CD4-positive, CD25-positive, alpha-beta regulatory T cell (primary cell): ENCODE measurements around the gene RHBDD2. TPM values are rescaled to one million over a fixed set of nuclear protein-coding genes. Genes with fewer than 3 reads are reported as not detected.
A peak's percentile ranks its signal among the peaks of the same experiment; 100 is the strongest.
"Not testable (repeated sequence)": the region's sequence is repeated elsewhere in the genome, so short reads cannot be mapped to it uniquely, and the experiment has no call there.

ENCODE experiments used
- ATAC-seq, 2 donors: fragments of 150-1000 bp; cut with Tn5 transposase; one replicate each; pipeline ENCODE4 v1.10.0; 2021; ENCODE audit warnings: low read depth in 2 of 2, moderate number of reproducible peaks in 2 of 2, moderate library complexity in 1 of 2
- DNase-seq, 3 donors: peaks; one replicate each; pipeline versions ENCODE4 v3.0.0 to v3.0.0-alpha.2; 2012 to 2022; ENCODE audit warnings: mixed read lengths in 1 of 3
- H3K27ac ChIP-seq: one replicate; pipeline ENCODE4 v1.7.0; 2013; ENCODE audit warnings: mild to moderate bottlenecking, low read length; ENCODE audit not compliant: insufficient read depth, poor library complexity, severe bottlenecking
- H3K27me3 ChIP-seq: one replicate; pipeline ENCODE4 v1.7.0; 2013; ENCODE audit warnings: low read length; ENCODE audit not compliant: control insufficient read depth, insufficient read depth
- H3K36me3 ChIP-seq: one replicate; pipeline ENCODE4 v1.7.0; 2013; ENCODE audit warnings: mild to moderate bottlenecking, low read length, moderate library complexity; ENCODE audit not compliant: control insufficient read depth, insufficient read depth
- H3K4me1 ChIP-seq: 2 replicates; pipeline ENCODE4 v1.7.0; 2013; ENCODE audit warnings: mild to moderate bottlenecking, low read length; ENCODE audit not compliant: insufficient read depth, control insufficient read depth, poor library complexity, severe bottlenecking
- H3K4me3 ChIP-seq: one replicate; pipeline ENCODE4 v1.7.0; 2013; ENCODE audit warnings: low read depth, mild to moderate bottlenecking, low read length, moderate library complexity
- H3K9me3 ChIP-seq, 2 experiments: 1 replicate in 1 of 2; 2 replicates in 1 of 2; pipeline ENCODE4 v1.7.0; 2013; ENCODE audit warnings: low read length in 2 of 2, mild to moderate bottlenecking in 1 of 2, moderate library complexity in 1 of 2; ENCODE audit not compliant: control insufficient read depth in 2 of 2
- H3K27ac Mint-ChIP-seq, 3 donors: one replicate each; pipeline ENCODE4 v1.8.0; 2020 to 2022; ENCODE audit warnings: mild to moderate bottlenecking in 3 of 3, mixed read lengths in 3 of 3, moderate library complexity in 2 of 3
- H3K27me3 Mint-ChIP-seq: one replicate; pipeline ENCODE4 v1.8.0; 2022; ENCODE audit warnings: mild to moderate bottlenecking, mixed read lengths
- H3K36me3 Mint-ChIP-seq: one replicate; pipeline ENCODE4 v1.8.0; 2020; ENCODE audit warnings: mixed read lengths
- H3K4me1 Mint-ChIP-seq, 4 donors: one replicate each; pipeline ENCODE4 v1.8.0; 2020 to 2022; ENCODE audit warnings: mixed read lengths in 4 of 4, mild to moderate bottlenecking in 1 of 4
- H3K4me3 Mint-ChIP-seq, 4 donors: one replicate each; pipeline ENCODE4 v1.8.0; 2020 to 2022; ENCODE audit warnings: mild to moderate bottlenecking in 4 of 4, mixed read lengths in 4 of 4, moderate library complexity in 3 of 4
- H3K9me3 Mint-ChIP-seq, 7 donors: one replicate each; pipeline ENCODE4 v1.8.0; 2020 to 2022; ENCODE audit warnings: mixed read lengths in 7 of 7, mild to moderate bottlenecking in 3 of 7, moderate library complexity in 2 of 7
- polyA plus RNA-seq, 4 donors: library from polyadenylated mRNA; unstranded; fragments of 300-500 nt; fragmentation: Illumina TruSeq; gene quantifications; one replicate each; pipeline ENCODE4 v1.2.3, GENCODE V29; 2021
- total RNA-seq: library from RNA; stranded (reverse); gene quantifications from one replicate; pipeline ENCODE4 v1.2.3, GENCODE V29; 2022

Gene RHBDD2
- total and polyA plus RNA-seq, 5 donors from 2014 or later: 118 to 194 (median 125) TPM

DNA sequence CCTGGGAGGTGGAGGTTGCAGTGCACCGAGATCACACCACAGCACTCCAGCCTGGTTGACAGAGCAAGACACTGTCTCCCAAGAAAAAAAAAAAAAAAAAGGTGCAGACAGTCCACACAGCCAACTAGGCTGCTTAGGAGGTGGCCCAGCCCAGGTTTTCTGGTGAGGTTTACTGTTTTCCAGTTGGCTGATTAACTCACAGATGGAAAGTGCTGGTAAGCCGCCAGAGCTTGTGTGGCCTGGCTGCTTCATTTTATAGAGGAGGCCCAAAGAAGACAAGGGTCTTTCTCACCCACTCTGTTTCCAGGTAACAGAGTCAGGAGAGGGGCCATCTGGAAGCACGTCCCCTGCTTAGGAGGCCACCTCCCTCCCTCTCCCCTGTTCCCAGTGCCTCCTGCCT is 6.2 kb downstream of the RHBDD2 start:
- no peak for DNase-seq
- Mint-ChIP-seq H3K9me3 (no peaks in the 10 kb centered on the region), H3K4me1 (peaks cover 0 to 40% (median 21%) of the 10 kb centered on the region in 4 donors), H3K27ac (no peak overlapping the region), H3K27me3 (no peaks in the 10 kb centered on the region), H3K4me3 (no peak overlapping the region), H3K36me3 (peaks cover 42% of the 10 kb centered on the region)
- no peak for ATAC-seq
- Histone ChIP-seq H3K9me3 (no peaks in the 10 kb centered on the region), H3K4me3 (no peak overlapping the region), H3K36me3 (peaks cover 80% of the 10 kb centered on the region), H3K27ac (no peak overlapping the region), H3K27me3 (no peaks in the 10 kb centered on the region), H3K4me1 (peaks cover 17% of the 10 kb centered on the region)

DNA sequence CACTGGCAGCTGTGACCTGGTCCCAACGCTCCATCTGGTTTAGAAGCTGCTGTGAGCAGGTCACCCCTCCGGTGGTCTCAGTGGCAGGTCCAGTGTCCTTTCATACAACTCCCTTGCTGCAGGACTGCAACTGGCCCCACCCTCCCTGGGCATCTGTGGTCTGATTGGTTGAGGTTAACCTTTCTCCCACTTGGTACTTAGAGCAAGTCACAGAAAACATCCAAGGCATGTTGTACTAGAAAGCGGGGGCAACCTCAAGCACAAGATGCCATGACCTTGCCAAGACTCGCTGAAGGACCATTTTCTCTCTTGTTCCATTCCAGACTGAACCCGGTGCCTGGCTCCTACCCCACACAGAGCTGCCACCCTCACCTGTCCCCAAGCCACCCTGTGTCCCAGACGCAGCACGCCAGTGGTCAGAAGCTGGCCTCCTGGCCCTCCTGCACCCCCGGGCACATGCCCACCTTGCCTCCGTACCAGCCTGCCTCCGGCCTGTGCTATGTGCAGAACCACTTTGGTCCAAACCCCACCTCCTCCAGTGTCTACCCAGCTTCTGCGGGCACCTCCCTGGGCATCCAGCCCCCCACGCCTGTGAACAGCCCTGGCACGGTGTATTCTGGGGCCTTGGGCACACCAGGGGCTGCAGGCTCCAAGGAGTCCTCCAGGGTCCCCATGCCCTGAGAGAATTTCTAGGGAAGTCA is 9.0 kb downstream of the RHBDD2 start:
- Histone ChIP-seq H3K9me3 (no peaks in the 10 kb centered on the region), H3K4me1 (peaks cover 3% of the 10 kb centered on the region), H3K4me3 (no peak overlapping the region), H3K27ac (no peak overlapping the region), H3K36me3 (peaks cover 60% of the 10 kb centered on the region), H3K27me3 (no peaks in the 10 kb centered on the region)
- H3K36me3 Mint-ChIP-seq: peaks cover 25% of the 10 kb centered on the region
- no peaks in the 10 kb centered on the region for H3K27me3 Mint-ChIP-seq
- peak overlapping the region in 1 of 3 donors; percentile 51 for H3K27ac Mint-ChIP-seq
- peaks cover 0 to 15% (median 9%) of the 10 kb centered on the region in 4 donors for H3K4me1 Mint-ChIP-seq
- no peaks in the 10 kb centered on the region for H3K9me3 Mint-ChIP-seq
- no peak for ATAC-seq
- DNase-seq: no peak
- peak overlapping the region in 2 of 4 donors; percentile 48 to 60 for H3K4me3 Mint-ChIP-seq

DNA sequence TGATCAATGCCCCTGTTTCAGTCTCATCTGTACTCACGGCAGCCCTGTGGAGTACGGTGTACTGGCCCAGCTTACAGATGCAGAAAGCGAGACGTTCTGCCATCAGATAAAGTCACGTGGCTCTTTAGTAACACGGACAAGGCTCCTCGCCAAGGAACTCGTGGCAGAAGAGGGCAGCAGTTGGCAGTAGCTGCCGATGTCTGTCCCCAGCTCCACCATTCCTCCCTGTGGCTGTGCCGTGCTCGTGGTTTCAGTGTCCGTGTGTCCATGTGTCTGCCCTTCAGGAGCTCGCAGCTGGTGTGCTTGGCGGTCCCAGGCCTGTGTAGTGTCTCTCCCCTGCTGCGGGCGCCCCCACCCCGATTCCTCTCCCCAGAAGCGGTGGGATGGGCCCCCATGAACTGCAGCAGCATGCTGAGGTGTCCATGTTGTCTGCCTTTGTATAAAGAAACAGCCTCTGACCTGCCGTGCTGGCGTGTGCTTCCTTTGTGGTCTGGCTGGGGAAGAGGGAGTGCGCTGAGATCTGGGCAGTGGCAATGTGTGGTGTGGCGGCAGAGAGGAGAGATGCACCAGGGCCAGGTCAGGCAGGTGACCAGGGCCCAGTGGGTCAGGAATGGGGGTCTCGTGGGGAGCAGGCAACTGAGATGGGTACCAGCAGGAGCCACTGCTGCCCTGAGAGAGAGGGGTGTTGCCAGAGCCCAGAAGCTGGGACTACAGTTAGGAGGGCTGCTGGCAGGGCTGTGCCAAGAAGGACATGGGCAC is 9.8 kb downstream of the RHBDD2 start:
- no peak overlapping the region for H3K4me3 ChIP-seq
- Mint-ChIP-seq H3K36me3 (peaks cover 22% of the 10 kb centered on the region), H3K9me3 (no peaks in the 10 kb centered on the region), H3K4me1 (peaks cover 0 to 7% (median 7%) of the 10 kb centered on the region in 4 donors), H3K27ac (peak overlapping the region in 2 of 3 donors; percentile 52 to 84), H3K27me3 (no peaks in the 10 kb centered on the region), H3K4me3 (no peak overlapping the region)
- peaks cover 53% of the 10 kb centered on the region for H3K36me3 ChIP-seq
- no peak for DNase-seq
- peaks cover under 1% of the 10 kb centered on the region for H3K4me1 ChIP-seq
- H3K27ac ChIP-seq: no peak overlapping the region
- no peaks in the 10 kb centered on the region for H3K27me3 ChIP-seq
- H3K9me3 ChIP-seq: no peaks in the 10 kb centered on the region
- ATAC-seq: no peak

DNA sequence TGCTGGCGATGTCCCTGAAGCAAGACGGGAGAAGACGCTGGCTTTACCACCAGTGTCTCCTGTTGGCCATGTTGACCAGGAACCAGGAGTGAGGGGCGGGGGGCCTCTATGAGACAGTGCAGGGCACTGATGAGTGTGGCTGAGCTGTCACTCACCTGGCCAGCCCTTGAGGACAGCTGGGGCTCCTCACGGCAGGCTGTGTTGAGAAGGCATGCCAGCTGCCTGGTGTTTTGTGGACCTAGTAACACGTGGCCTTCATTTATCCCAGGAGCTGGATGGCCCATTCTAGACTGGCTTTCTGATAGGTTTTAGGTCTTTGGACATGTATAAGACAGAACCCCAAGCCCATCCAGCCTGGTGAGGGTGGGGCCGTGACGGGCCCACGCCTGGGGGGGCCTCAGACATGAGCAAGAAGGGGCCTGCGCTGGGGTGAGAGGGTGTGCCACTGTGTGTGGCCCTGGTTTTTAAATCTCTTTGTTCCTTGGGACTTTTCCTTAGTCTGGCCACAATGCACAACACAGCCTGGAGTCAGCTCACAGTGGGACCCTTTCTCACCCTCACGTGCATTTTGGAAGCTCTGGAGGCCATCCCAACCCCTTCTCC is 10.5 kb downstream of the RHBDD2 start:
- Mint-ChIP-seq H3K4me1 (peaks cover 0 to 7% (median 7%) of the 10 kb centered on the region in 4 donors), H3K9me3 (no peaks in the 10 kb centered on the region), H3K27ac (no peak overlapping the region), H3K27me3 (no peaks in the 10 kb centered on the region), H3K4me3 (peak overlapping the region in 1 of 4 donors; percentile 22), H3K36me3 (peaks cover 20% of the 10 kb centered on the region)
- DNase-seq (no peak), ATAC-seq (no peak)
- no peaks in the 10 kb centered on the region for H3K27me3 ChIP-seq
- no peak overlapping the region for H3K4me3 ChIP-seq
- no peaks in the 10 kb centered on the region for H3K4me1 ChIP-seq
- H3K27ac ChIP-seq: no peak overlapping the region
- H3K9me3 ChIP-seq: no peaks in the 10 kb centered on the region
- H3K36me3 ChIP-seq: peaks cover 46% of the 10 kb centered on the region

DNA sequence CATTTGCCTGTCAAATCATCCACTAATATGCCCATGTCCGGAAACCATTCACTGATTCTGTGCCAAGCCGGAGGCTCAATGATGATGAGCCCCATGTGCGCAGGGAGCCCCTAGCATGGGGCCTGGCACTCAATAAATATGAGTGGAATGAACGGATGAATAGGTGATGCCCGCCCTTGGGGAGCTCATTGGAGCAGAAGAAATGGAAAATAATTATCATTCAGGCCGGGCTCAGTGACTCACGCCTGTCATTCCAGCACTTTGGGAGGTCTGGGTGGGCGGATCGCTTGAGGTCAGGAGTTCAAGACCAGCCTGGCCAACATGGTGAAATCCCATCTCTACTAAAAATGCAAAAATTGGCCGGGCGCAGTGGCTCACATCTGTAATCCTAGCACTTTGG is 11.0 kb downstream of the RHBDD2 start:
- H3K9me3 ChIP-seq: no peaks in the 10 kb centered on the region
- no peaks in the 10 kb centered on the region for H3K4me1 ChIP-seq
- no peak overlapping the region for H3K27ac Mint-ChIP-seq
- no peaks in the 10 kb centered on the region for H3K9me3 Mint-ChIP-seq
- no peak overlapping the region for H3K4me3 ChIP-seq
- H3K36me3 Mint-ChIP-seq: peaks cover 16% of the 10 kb centered on the region
- no peak overlapping the region for H3K27ac ChIP-seq
- peaks cover 41% of the 10 kb centered on the region for H3K36me3 ChIP-seq
- H3K4me3 Mint-ChIP-seq: peak overlapping the region in 1 of 4 donors; percentile 22
- no peak for DNase-seq
- H3K27me3 ChIP-seq: no peaks in the 10 kb centered on the region
- H3K27me3 Mint-ChIP-seq: no peaks in the 10 kb centered on the region
- peaks cover 0 to 7% (median 5%) of the 10 kb centered on the region in 4 donors for H3K4me1 Mint-ChIP-seq
- ATAC-seq: no peak

DNA sequence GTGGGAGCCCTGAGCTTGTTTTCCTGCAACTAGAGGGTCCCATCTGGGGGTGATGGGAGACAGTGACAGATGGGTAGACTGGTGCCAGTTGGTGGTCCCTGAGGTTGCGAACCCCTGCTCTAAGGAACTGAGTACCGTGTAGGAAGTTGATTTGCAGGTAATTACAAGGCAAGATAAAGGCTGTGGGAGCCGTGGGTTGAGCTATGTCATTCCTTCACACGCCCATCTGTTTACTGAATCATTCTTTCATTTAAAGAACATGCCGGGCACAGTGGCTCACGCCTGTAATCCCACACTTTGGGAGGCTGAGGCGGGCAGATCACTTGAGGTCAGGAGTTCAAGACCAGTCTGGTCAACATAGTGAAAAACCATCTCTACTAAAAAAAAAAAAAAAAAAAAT is 12.4 kb downstream of the RHBDD2 start:
- H3K4me1 Mint-ChIP-seq, DNase-seq, H3K4me1 ChIP-seq: not testable (repeated sequence)

DNA sequence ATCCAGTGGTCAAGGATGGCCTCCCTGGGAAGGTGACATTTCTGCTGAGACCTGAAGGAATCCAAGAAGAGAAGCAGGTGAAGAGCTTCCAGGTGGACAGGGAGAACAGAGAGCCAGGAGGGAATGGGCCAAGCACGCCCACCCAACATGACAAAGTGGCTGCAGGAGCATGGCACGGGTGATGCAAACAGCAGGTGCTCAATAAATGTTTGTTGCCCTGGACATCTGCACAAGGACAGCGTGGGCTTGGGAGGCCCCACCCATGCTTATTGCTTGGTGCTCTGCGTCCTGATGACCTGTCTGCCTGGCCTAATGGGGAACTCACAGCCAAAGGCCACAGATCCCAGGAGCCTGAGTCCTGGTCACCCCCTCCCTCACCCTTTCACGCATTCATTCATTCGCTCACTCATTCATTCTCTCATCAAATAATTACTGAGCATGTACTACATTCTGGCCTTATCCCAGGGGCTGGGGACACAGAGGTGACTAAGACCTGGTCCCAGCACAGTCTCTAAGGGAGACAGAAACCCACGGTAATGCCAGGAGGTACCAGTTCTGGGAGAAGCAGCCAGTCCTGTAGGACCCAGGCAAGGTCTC is 13.1 kb downstream of the RHBDD2 start:
- Histone ChIP-seq H3K27ac (no peak overlapping the region), H3K4me1 (no peaks in the 10 kb centered on the region), H3K9me3 (no peaks in the 10 kb centered on the region), H3K27me3 (no peaks in the 10 kb centered on the region), H3K36me3 (peaks cover 22% of the 10 kb centered on the region), H3K4me3 (no peak overlapping the region)
- DNase-seq (no peak), ATAC-seq (no peak)
- no peak overlapping the region for H3K4me3 Mint-ChIP-seq
- no peak overlapping the region for H3K27ac Mint-ChIP-seq
- peaks cover 12% of the 10 kb centered on the region for H3K36me3 Mint-ChIP-seq
- peaks cover 0 to 2% (median 0%) of the 10 kb centered on the region in 7 donors for H3K9me3 Mint-ChIP-seq
- H3K4me1 Mint-ChIP-seq: peaks cover 0 to 7% (median 5%) of the 10 kb centered on the region in 4 donors
- H3K27me3 Mint-ChIP-seq: no peaks in the 10 kb centered on the region

More for the DNA sequence above, 12.4 kb downstream of the RHBDD2 start:
- H3K27me3 ChIP-seq, H3K4me3 Mint-ChIP-seq, H3K27ac ChIP-seq, H3K27ac Mint-ChIP-seq, ATAC-seq, H3K9me3 ChIP-seq, H3K4me3 ChIP-seq, H3K9me3 Mint-ChIP-seq, H3K27me3 Mint-ChIP-seq: not testable (repeated sequence)
- H3K36me3 ChIP-seq: peaks cover 27% of the 10 kb centered on the region
- peaks cover 14% of the 10 kb centered on the region for H3K36me3 Mint-ChIP-seq
